ENCODE results near the gene CNIH2. TPM values are rescaled to one million over a fixed set of nuclear protein-coding genes. Genes with fewer than 3 reads are reported as not detected.

CNIH2 gene
- total and polyA plus RNA-seq, 2 of the 8 experiments (the other 6 are each of a cell fraction or from before 2014, with no cell fraction given) = 12.5 to 15.8 TPM

GRCh38 chr11:66302656-66303055 lies 24.7 kb downstream of the CNIH2 start (continued):
- TF ChIP-seq CHD7 (IDR thresholded peaks at IDR 0.05; ENCODE audit: insufficient replicate concordance, low read length) (no peak), RXRA (IDR thresholded peaks at IDR 0.05; ENCODE audit: insufficient read depth, low read depth, low read length) (no peak), SRF (IDR thresholded peaks at IDR 0.05; ENCODE audit: low read depth, low read length) (no peak), ASH2L (IDR thresholded peaks at IDR 0.05; ENCODE audit: low read length) (no peak), GABPA (IDR thresholded peaks at IDR 0.05; ENCODE audit: borderline replicate concordance, insufficient read depth, low read length) (no peak), KDM5A (IDR thresholded peaks at IDR 0.05; ENCODE audit: low read length) (no peak)
- TF ChIP-seq, protein P1, sequence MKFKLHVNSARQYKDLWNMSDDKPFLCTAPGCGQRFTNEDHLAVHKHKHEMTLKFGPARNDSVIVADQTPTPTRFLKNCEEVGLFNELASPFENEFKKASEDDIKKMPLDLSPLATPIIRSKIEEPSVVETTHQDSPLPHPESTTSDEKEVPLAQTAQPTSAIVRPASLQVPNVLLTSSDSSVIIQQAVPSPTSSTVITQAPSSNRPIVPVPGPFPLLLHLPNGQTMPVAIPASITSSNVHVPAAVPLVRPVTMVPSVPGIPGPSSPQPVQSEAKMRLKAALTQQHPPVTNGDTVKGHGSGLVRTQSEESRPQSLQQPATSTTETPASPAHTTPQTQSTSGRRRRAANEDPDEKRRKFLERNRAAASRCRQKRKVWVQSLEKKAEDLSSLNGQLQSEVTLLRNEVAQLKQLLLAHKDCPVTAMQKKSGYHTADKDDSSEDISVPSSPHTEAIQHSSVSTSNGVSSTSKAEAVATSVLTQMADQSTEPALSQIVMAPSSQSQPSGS (IDR thresholded peaks at IDR 0.05; ENCODE audit: low read length) = no peak

All from H1 (cell line).